H1 (cell line): ENCODE results near the gene CTIF. TPM values are rescaled to one million over a fixed set of nuclear protein-coding genes. Genes with fewer than 3 reads are reported as not detected.

ENCODE experiments used
- CTCF ChIA-PET: fragments of 300-600 bp; sonication (Branson Sonifier 250); formaldehyde crosslinking; loops from one replicate; lab custom pipeline; 2021; ENCODE audit not compliant: partially characterized antibody; lab: Charles Lee
- POLR2A ChIA-PET: fragments of 300-600 bp; sonication (Branson Sonifier 250); formaldehyde crosslinking; loops from one replicate; lab custom pipeline; 2021; ENCODE audit warnings: inconsistent platforms; ENCODE audit not compliant: partially characterized antibody; lab: Charles Lee
- DNase-seq, 2 experiments: peaks; one replicate each; pipeline versions ENCODE4 v3.0.0 to v3.0.0-alpha.2; 2010 to 2022; ENCODE audit warnings: low spot score in 2 of 2, low read depth in 1 of 2, mixed read lengths in 1 of 2
- FAIRE-seq: peaks from 2 replicates; lab custom pipeline; 2011; peaks lifted over from hg19 to GRCh38; lab: Jason Lieb, UNC
- H2AFZ ChIP-seq: 2 replicates; pipeline ENCODE4 v1.8.1; 2012; ENCODE audit warnings: low read length, inconsistent platforms
- H2AK5ac ChIP-seq: 2 replicates; pipeline ENCODE4 v1.6.1; 2013; ENCODE audit warnings: low read depth, low read length
- H2BK120ac ChIP-seq: replicated peaks from 2 replicates; pipeline ENCODE3; 2013; ENCODE audit warnings: low read depth, low read length, inconsistent platforms
- H2BK12ac ChIP-seq: 2 replicates; pipeline ENCODE4 v1.6.1; 2013; ENCODE audit warnings: low read depth, low read length
- H2BK15ac ChIP-seq: 2 replicates; pipeline ENCODE4 v1.6.1; 2013; ENCODE audit warnings: low read length
- H2BK20ac ChIP-seq: 2 replicates; pipeline ENCODE4 v1.6.1; 2013; ENCODE audit warnings: low read length
- H2BK5ac ChIP-seq: 2 replicates; pipeline ENCODE4 v1.6.1; 2013; ENCODE audit warnings: low read depth, low read length
- H3K14ac ChIP-seq: 2 replicates; pipeline ENCODE4 v1.6.1; 2013; ENCODE audit warnings: inconsistent platforms; ENCODE audit not compliant: insufficient read length
- H3K18ac ChIP-seq: 2 replicates; pipeline ENCODE4 v1.6.1; 2013; ENCODE audit warnings: low read length; ENCODE audit errors: extremely low read depth
- H3K23ac ChIP-seq: 2 replicates; pipeline ENCODE4 v1.6.1; 2013; ENCODE audit warnings: inconsistent platforms; ENCODE audit not compliant: insufficient read length
- H3K23me2 ChIP-seq: 2 replicates; pipeline ENCODE4 v1.6.1; 2013; ENCODE audit warnings: low read depth, low read length
- H3K27ac ChIP-seq: 2 replicates; pipeline ENCODE4 v1.6.1; 2011; ENCODE audit warnings: low read depth, low read length, inconsistent platforms
- H3K27me3 ChIP-seq, 4 experiments: replicated peaks in 1 of 4; 1 replicate in 1 of 4; 2 replicates in 3 of 4; pipeline versions ENCODE4 v1.6.1 to v1.8.1; 2011 to 2013; ENCODE audit warnings: low read length in 3 of 4, mild to moderate bottlenecking in 3 of 4, inconsistent platforms in 2 of 4, mixed read lengths in 2 of 4, moderate library complexity in 1 of 4; ENCODE audit not compliant: control insufficient read depth in 3 of 4, insufficient read depth in 3 of 4; ENCODE audit errors: extremely low read depth in 1 of 4
- H3K36me3 ChIP-seq, 4 experiments: 2 replicates each; pipeline versions ENCODE4 v1.6.1 to v1.8.1; 2011 to 2013; ENCODE audit warnings: mild to moderate bottlenecking in 4 of 4, low read length in 3 of 4, moderate library complexity in 2 of 4, control low read depth in 1 of 4, inconsistent platforms in 1 of 4; ENCODE audit not compliant: insufficient read depth in 4 of 4, control insufficient read depth in 2 of 4
- H3K4ac ChIP-seq: replicated peaks from 2 replicates; pipeline ENCODE3; 2013; ENCODE audit warnings: low read length, low read depth, mixed read lengths, inconsistent platforms; ENCODE audit not compliant: insufficient read length
- H3K4me1 ChIP-seq, 4 experiments: replicated peaks in 1 of 4; 1 replicate in 1 of 4; 2 replicates in 3 of 4; pipeline versions ENCODE4 v1.6.1 to v1.8.1; 2011 to 2013; ENCODE audit warnings: low read length in 3 of 4, inconsistent platforms in 2 of 4, mixed read lengths in 1 of 4; ENCODE audit not compliant: insufficient read depth in 4 of 4, control insufficient read depth in 3 of 4
- H3K4me2 ChIP-seq, 2 experiments: 2 replicates each; pipeline versions ENCODE4 v1.6.1 to v1.8.1; 2011 to 2013; ENCODE audit warnings: low read depth in 2 of 2, low read length in 2 of 2, control low read depth in 1 of 2, inconsistent platforms in 1 of 2, mild to moderate bottlenecking in 1 of 2; ENCODE audit not compliant: insufficient read depth in 1 of 2
- H3K4me3 ChIP-seq, 4 experiments: fragments of 200-600, 300-600 bp in 1 of 4; sonication (generic), shearing (Covaris generic), sonication (Bioruptor Twin) in 1 of 4; 2 replicates each; pipeline versions ENCODE4 v1.5.1 to v1.8.1; 2011 to 2016; ENCODE audit warnings: low read length in 4 of 4, low read depth in 3 of 4, control low read depth in 2 of 4, inconsistent platforms in 2 of 4, mild to moderate bottlenecking in 2 of 4, mixed read lengths in 1 of 4, moderate library complexity in 1 of 4; ENCODE audit not compliant: insufficient read depth in 2 of 4; ENCODE audit errors: extremely low read depth in 1 of 4
- H3K56ac ChIP-seq: replicated peaks from 2 replicates; pipeline ENCODE3; 2013; ENCODE audit warnings: low read depth, mild to moderate bottlenecking, mixed read lengths, low read length, inconsistent platforms; ENCODE audit not compliant: insufficient read length
- H3K79me1 ChIP-seq: 2 replicates; pipeline ENCODE4 v1.6.1; 2013; ENCODE audit warnings: low read depth, low read length, control low read depth
- H3K79me2 ChIP-seq, 2 experiments: 2 replicates each; pipeline versions ENCODE4 v1.6.1 to v1.8.1; 2012 to 2013; ENCODE audit warnings: low read length in 2 of 2, mild to moderate bottlenecking in 2 of 2, inconsistent platforms in 1 of 2; ENCODE audit not compliant: insufficient read depth in 2 of 2, control insufficient read depth in 1 of 2
- H3K9ac ChIP-seq, 4 experiments: replicated peaks in 1 of 4; 1 replicate in 1 of 4; 2 replicates in 3 of 4; pipeline versions ENCODE4 v1.6.1 to v1.8.1; 2011 to 2013; ENCODE audit warnings: low read depth in 3 of 4, low read length in 3 of 4, control low read depth in 2 of 4, mild to moderate bottlenecking in 2 of 4, moderate library complexity in 2 of 4, inconsistent platforms in 1 of 4; ENCODE audit errors: extremely low read depth in 1 of 4
- H3K9me3 ChIP-seq, 2 experiments: 2 replicates each; pipeline versions ENCODE4 v1.6.1 to v1.8.1; 2012 to 2013; ENCODE audit warnings: mild to moderate bottlenecking in 2 of 2, moderate library complexity in 2 of 2, control low read depth in 1 of 2, inconsistent platforms in 1 of 2, low read depth in 1 of 2, low read length in 1 of 2, mixed read lengths in 1 of 2; ENCODE audit not compliant: insufficient read depth in 2 of 2
- H4K20me1 ChIP-seq, 2 experiments: replicated peaks in 1 of 2; 2 replicates each; pipeline versions ENCODE3 to v1.8.1; 2011 to 2013; ENCODE audit warnings: inconsistent platforms in 2 of 2, low read length in 2 of 2, mild to moderate bottlenecking in 1 of 2; ENCODE audit not compliant: insufficient read depth in 2 of 2, control insufficient read depth in 1 of 2
- H4K5ac ChIP-seq: 2 replicates; pipeline ENCODE4 v1.6.1; 2013; ENCODE audit warnings: low read length, low read depth, mixed read lengths, inconsistent platforms; ENCODE audit not compliant: insufficient read length
- H4K8ac ChIP-seq: 2 replicates; pipeline ENCODE4 v1.8.0; 2013; ENCODE audit warnings: mild to moderate bottlenecking, moderate library complexity, low read length, inconsistent platforms; ENCODE audit not compliant: insufficient read depth; ENCODE audit errors: extremely low read depth
- H4K91ac ChIP-seq: replicated peaks from 2 replicates; pipeline ENCODE3; 2013; ENCODE audit warnings: low read length, mixed read lengths, inconsistent platforms; ENCODE audit not compliant: insufficient read length
- ASH2L ChIP-seq: fragments of 200-600, 300-600 bp; sonication (generic); IDR thresholded peaks from one replicate; pipeline ENCODE4 v1.7.1; 2017; ENCODE audit warnings: low read length
- BACH1 ChIP-seq: IDR thresholded peaks from 2 replicates; pipeline ENCODE4 v1.6.1; 2012; ENCODE audit warnings: low read length, improper control_type of control experiment
- CHD2 ChIP-seq: IDR thresholded peaks from 2 replicates; pipeline ENCODE4 v1.6.1; 2012; ENCODE audit warnings: low read length, improper control_type of control experiment
- CTCF ChIP-seq, 3 experiments: IDR thresholded peaks; 1 replicate in 2 of 3; 2 replicates in 1 of 3; pipeline versions ENCODE4 v1.5.1 to v1.6.1; 2011; ENCODE audit warnings: low read length in 3 of 3, mild to moderate bottlenecking in 3 of 3, inconsistent platforms in 2 of 3, low read depth in 1 of 3, moderate library complexity in 1 of 3; ENCODE audit not compliant: insufficient read depth in 1 of 3; ENCODE audit errors: control extremely low read depth in 1 of 3
- EP300 ChIP-seq, 2 experiments: IDR thresholded peaks; 1 replicate in 1 of 2; 2 replicates in 1 of 2; pipeline ENCODE4 v1.6.1; 2011 to 2012; ENCODE audit warnings: low read depth in 2 of 2, low read length in 2 of 2, mild to moderate bottlenecking in 2 of 2, borderline replicate concordance in 1 of 2, inconsistent platforms in 1 of 2, moderate library complexity in 1 of 2
- KDM4A ChIP-seq: IDR thresholded peaks from one replicate; pipeline ENCODE4 v1.7.1; 2012; ENCODE audit warnings: low read depth, mild to moderate bottlenecking, moderate library complexity, low read length, inconsistent platforms; ENCODE audit not compliant: severe bottlenecking
- PHF8 ChIP-seq: fragments of 200-600 bp; sonication (generic); conservative IDR thresholded peaks from 2 replicates; pipeline ENCODE4 v1.7.1; 2012; ENCODE audit warnings: low read depth, mild to moderate bottlenecking, inconsistent platforms, low read length, moderate library complexity
- POU5F1 ChIP-seq: IDR thresholded peaks from 2 replicates; pipeline ENCODE4 v1.6.1; 2011; ENCODE audit warnings: low read depth, mild to moderate bottlenecking, low read length, moderate library complexity
- SAP30 ChIP-seq: fragments of 300-600 bp; sonication (generic); IDR thresholded peaks from 2 replicates; pipeline ENCODE4 v1.7.1; 2012; ENCODE audit warnings: low read length, moderate library complexity, mild to moderate bottlenecking, inconsistent platforms; ENCODE audit not compliant: insufficient read depth, insufficient replicate concordance
- SIN3A ChIP-seq, 2 experiments: IDR thresholded peaks in 1 of 2; conservative IDR thresholded peaks in 1 of 2; 2 replicates each; pipeline ENCODE4 v1.6.1; 2011 to 2012; ENCODE audit warnings: low read length in 2 of 2, improper control_type of control experiment in 1 of 2, low read depth in 1 of 2, mild to moderate bottlenecking in 1 of 2
- SP1 ChIP-seq: IDR thresholded peaks from 2 replicates; pipeline ENCODE4 v1.6.1; 2011; ENCODE audit warnings: low read depth, low read length
- TBP ChIP-seq: IDR thresholded peaks from 2 replicates; pipeline ENCODE4 v1.6.1; 2011; ENCODE audit warnings: low read depth, low read length, improper control_type of control experiment
- WGBS, 2 experiments: shearing (Covaris generic) in 1 of 2; methylation state at CpG; one replicate each; pipeline versions ENCODE4 v1.1.6 to v1.1.7; 2013 to 2015; ENCODE audit warnings: low lambda C conversion rate in 2 of 2, mixed read lengths in 2 of 2, inconsistent platforms in 1 of 2, low coverage in 1 of 2, missing lambda C conversion rate in 1 of 2; ENCODE audit not compliant: insufficient replicate concordance in 2 of 2, insufficient coverage in 1 of 2, insufficient read length in 1 of 2; ENCODE audit errors: extremely low coverage in 1 of 2, missing lambda C conversion rate in 1 of 2; 5-methylcytosine and 5-hydroxymethylcytosine counted together
- polyA plus RNA-seq, 7 experiments: library from polyadenylated mRNA; depleted of rRNA in 3 of 7; stranded (reverse) in 5 of 7; unstranded in 2 of 7; fragments of >200 nt in 5 of 7; fragments of 200-250 nt in 2 of 7; gene quantifications; 1 replicate in 5 of 7; 2 replicates in 1 of 7; 4 replicates in 1 of 7; pipeline versions ENCODE4 v1.2.1 to v1.2.3, GENCODE V29; 2011 to 2013; ENCODE audit warnings: missing spikeins in 2 of 7, mixed read lengths in 2 of 7
- total RNA-seq: library from RNA; stranded (reverse); fragmentation: NEBNext Ultra II Directional; extraction: Animal tissue kit (Norgen Biotek cat#: 25700); gene quantifications from 2 replicates; pipeline ENCODE4 v1.2.1, GENCODE V29; 2021

Gene CTIF
- total and polyA plus RNA-seq, 2 of the 8 experiments (the other 6 are each of a cell fraction or from before 2014, with no cell fraction given): 9.0 to 17.8 TPM

GRCh38 chr18:48821845-48822244 is 283.0 kb downstream of the CTIF start:
- Histone ChIP-seq H3K9ac (no peak overlapping the region), H2AK5ac (no peak overlapping the region), H3K36me3 (no peaks in the 10 kb centered on the region), H3K23me2 (no peaks in the 10 kb centered on the region), H3K27ac (no peak overlapping the region), H4K20me1 (no peaks in the 10 kb centered on the region), H3K56ac (no peak overlapping the region), H2BK5ac (no peak overlapping the region), H3K4ac (no peak overlapping the region), H2AFZ (no peak overlapping the region), H4K91ac (no peak overlapping the region), H3K4me1 (peaks cover 0 to 4% (median 3%) of the 10 kb centered on the region in 4 experiments; a peak in 2 of 7 replicates), H2BK20ac (no peak overlapping the region), H3K4me2 (no peak overlapping the region)
- DNase-seq: no peak
- WGBS, 2 experiments: 75% methylated on average over 4 of the region's 4 CpGs; no CpG with 5 or more reads in 1 of the 2 experiments
- POLR2A ChIA-PET: no interaction called here
- TF ChIP-seq TBP (no peak), SP1 (no peak), ASH2L (no peak), SAP30 (no peak), POU5F1 (no peak), KDM4A (no peak), CTCF (IDR thresholded peaks at IDR 0.05; ENCODE audit: control extremely low read depth in 1 of 3, insufficient read depth in 1 of 3, low read depth in 1 of 3, low read length in 3 of 3) (no peak), BACH1 (no peak), CHD2 (no peak), PHF8 (no peak), SIN3A (conservative IDR thresholded peaks at IDR 0.05 in 1 of 2, IDR thresholded peaks at IDR 0.05 in 1 of 2; ENCODE audit: low read depth in 1 of 2, low read length in 2 of 2) (no peak), EP300 (IDR thresholded peaks at IDR 0.05; ENCODE audit: borderline replicate concordance in 1 of 2, low read depth in 2 of 2, low read length in 2 of 2) (no peak)
- TF ChIP-seq, all 59 proteins: peak for 0
- Histone ChIP-seq H3K18ac (no peak overlapping the region), H3K9me3 (no peaks in the 10 kb centered on the region; a peak in 1 of 4 replicates), H4K5ac (no peak overlapping the region), H3K27me3 (no peaks in the 10 kb centered on the region), H4K8ac (no peak overlapping the region), H3K23ac (no peak overlapping the region), H3K79me2 (no peaks in the 10 kb centered on the region), H2BK15ac (no peak overlapping the region), H3K79me1 (no peaks in the 10 kb centered on the region), H3K14ac (no peak overlapping the region), H3K4me3 (no peak overlapping the region), H2BK120ac (no peak overlapping the region), H2BK12ac (no peak overlapping the region)
- CTCF ChIA-PET: interaction anchor here (2.1 kb wide), 1 partner anchor 220 kb away, joined by 4 read pairs; no protein-coding TSS in a partner anchor
- FAIRE-seq: no peak
